Measurements from ENCODE around the gene RUNX2. TPM values are rescaled to one million over a fixed set of nuclear protein-coding genes. Genes with fewer than 3 reads are reported as not detected.

The RUNX2 gene
- total RNA-seq, 3 donors from 2014 or later = 2.7 to 7.3 (median 7.2) TPM

DNA sequence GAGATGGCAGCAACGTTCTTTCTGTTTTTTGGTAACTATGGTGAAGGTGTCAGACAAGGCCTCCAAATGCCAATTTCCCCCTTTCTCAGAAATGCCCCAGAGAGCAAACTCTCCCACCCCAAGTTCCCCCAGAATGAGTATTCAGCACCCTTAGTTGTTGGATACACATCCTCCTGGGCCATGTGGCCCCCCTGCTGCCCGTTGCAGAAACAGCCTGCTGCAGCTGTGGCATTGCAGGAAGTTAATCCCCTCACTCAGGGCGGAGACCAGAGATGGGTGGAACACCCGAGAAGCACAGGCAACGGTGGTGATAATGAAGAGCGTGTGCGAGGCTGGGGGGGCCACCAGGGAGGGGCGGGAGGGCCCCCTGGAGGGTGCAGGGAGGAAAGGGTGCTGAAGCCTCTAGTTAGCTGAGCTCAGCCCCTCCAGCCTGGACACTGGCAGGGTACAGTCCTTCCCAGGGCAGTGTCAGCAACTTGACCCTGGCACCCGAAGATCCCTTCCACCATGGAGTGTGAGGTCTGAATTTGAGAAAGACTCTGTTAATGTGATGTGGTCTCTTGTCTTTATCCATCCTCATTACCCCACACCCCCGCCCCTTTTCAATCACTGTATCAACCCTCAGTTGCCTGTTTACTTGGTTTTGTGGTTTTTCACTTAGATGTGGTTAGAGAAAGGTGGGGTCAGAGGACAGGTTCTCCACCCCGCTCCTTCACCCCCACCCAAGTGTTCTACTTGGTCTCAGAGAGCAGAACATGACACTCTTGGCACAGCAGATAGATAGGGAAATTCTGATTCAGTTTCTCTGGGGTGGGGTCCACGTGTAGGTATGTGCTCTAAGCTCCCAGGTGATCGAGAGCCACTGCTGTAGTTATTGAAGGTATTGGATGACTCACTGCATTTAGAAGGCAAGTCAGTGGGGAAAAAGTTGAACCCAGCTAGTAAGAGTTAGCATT lies 258.4 kb downstream of the RUNX2 start:
- no peaks in the 10 kb centered on the region for H3K4me1 ChIP-seq
- no peak overlapping the region for H3K27ac ChIP-seq
- no peaks in the 10 kb centered on the region for H3K27me3 ChIP-seq
- no peaks in the 10 kb centered on the region for H3K36me3 ChIP-seq
- no peak for DNase-seq (ENCODE audit: low spot score in 2 of 2)
- no peaks in the 10 kb centered on the region for H3K9me3 ChIP-seq
- TF ChIP-seq POLR2AphosphoS5 (IDR thresholded peaks at IDR 0.05) (no peak), POLR2A (IDR thresholded peaks at IDR 0.05) (no peak), CTCF (IDR thresholded peaks at IDR 0.05) (no peak)
- intact Hi-C loops (cut with DNase I; ENCODE audit: low total_unique reads) = loop anchor here (1.0 kb wide), 1 partner anchor 34 kb away; no protein-coding TSS in a partner anchor
- H3K4me3 ChIP-seq = no peak overlapping the region

GRCh38 chr6:45587229-45588060 lies 259.3 kb downstream of the RUNX2 start:
- Histone ChIP-seq H3K36me3 (no peaks in the 10 kb centered on the region), H3K27ac (no peak overlapping the region), H3K4me1 (no peaks in the 10 kb centered on the region), H3K9me3 (no peaks in the 10 kb centered on the region), H3K4me3 (no peak overlapping the region), H3K27me3 (no peaks in the 10 kb centered on the region)
- TF ChIP-seq POLR2AphosphoS5 (IDR thresholded peaks at IDR 0.05) = no peak
- no peak for TF ChIP-seq CTCF (IDR thresholded peaks at IDR 0.05)
- no peak for TF ChIP-seq POLR2A (IDR thresholded peaks at IDR 0.05)
- intact Hi-C loops (cut with DNase I; ENCODE audit: low total_unique reads) = no loop called here
- no peak for DNase-seq (ENCODE audit: low spot score in 2 of 2)

DNA sequence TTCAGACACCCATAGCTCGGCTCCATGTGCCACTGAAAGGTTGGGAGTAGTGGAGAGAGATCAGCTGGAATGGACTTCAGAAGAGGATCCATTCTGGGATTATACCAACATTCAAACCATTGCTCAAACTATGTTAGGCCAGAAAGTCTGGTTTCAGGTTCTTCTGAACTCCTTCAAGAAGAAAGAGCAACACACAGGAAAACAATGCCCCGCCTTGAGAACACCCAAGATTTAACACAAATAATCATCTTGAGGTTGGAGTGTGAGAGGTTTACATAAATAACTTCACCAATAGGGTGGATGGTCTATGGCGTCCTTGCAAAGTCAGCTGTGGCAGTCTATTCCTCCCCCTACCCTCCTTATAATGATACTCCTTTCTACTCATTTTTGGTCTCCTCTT lies 261.2 kb downstream of the RUNX2 start:
- no peaks in the 10 kb centered on the region for H3K4me1 ChIP-seq
- no peak for DNase-seq (ENCODE audit: low spot score in 2 of 2)
- H3K4me3 ChIP-seq = no peak overlapping the region
- no peaks in the 10 kb centered on the region for H3K9me3 ChIP-seq
- no peaks in the 10 kb centered on the region for H3K36me3 ChIP-seq
- H3K27ac ChIP-seq = no peak overlapping the region
- no peak for TF ChIP-seq POLR2AphosphoS5 (IDR thresholded peaks at IDR 0.05)
- no peak for TF ChIP-seq CTCF (IDR thresholded peaks at IDR 0.05)
- no peak for TF ChIP-seq POLR2A (IDR thresholded peaks at IDR 0.05)
- no peaks in the 10 kb centered on the region for H3K27me3 ChIP-seq
- intact Hi-C loops (cut with DNase I; ENCODE audit: low total_unique reads) = no loop called here

DNA sequence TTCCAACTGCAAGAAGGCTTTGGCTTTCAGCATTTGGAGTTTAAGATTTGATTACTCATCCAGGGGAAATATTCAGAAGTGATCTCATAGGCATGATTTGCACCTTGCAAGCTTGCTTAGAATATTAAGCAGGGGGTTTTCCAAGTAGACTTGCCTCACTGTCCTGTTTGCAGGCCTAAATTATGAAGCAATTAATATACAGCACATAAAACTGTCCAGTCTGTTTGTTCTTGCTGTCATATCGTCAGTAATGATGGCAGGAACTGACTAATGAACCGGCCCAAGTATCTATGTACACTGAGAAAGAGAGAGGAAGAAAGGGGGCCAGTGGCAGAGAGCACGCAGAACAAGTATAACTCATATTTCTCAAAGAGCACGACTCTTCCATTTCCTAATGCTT lies 262.1 kb downstream of the RUNX2 start:
- intact Hi-C loops (cut with DNase I; ENCODE audit: low total_unique reads) = no loop called here
- Histone ChIP-seq H3K27me3 (no peaks in the 10 kb centered on the region), H3K36me3 (no peaks in the 10 kb centered on the region), H3K27ac (no peak overlapping the region), H3K4me3 (no peak overlapping the region), H3K4me1 (no peaks in the 10 kb centered on the region), H3K9me3 (no peaks in the 10 kb centered on the region)
- no peak for DNase-seq (ENCODE audit: low spot score in 2 of 2)
- TF ChIP-seq POLR2A (IDR thresholded peaks at IDR 0.05) (no peak), POLR2AphosphoS5 (IDR thresholded peaks at IDR 0.05) (no peak), CTCF (IDR thresholded peaks at IDR 0.05) (no peak)

All from breast epithelium (tissue), 4 donors.